GM10266 (cell line): ENCODE data around the gene PBOV1.
"Not testable (repeated sequence)": the region's sequence is repeated elsewhere in the genome, so short reads cannot be mapped to it uniquely, and the experiment has no call there.

Experiments used
- DNase-seq: peaks from one replicate; pipeline ENCODE4 v3.0.0; 2012; ENCODE audit errors: extremely low spot score
- TF ChIP-seq, protein P1 (sequence below): IDR thresholded peaks from 2 replicates; pipeline ENCODE4 v1.5.1; 2012; ENCODE audit warnings: mild to moderate bottlenecking, low read depth; ENCODE audit not compliant: control insufficient read depth, insufficient read depth; ENCODE audit errors: missing control alignments

The PBOV1 gene

DNA sequence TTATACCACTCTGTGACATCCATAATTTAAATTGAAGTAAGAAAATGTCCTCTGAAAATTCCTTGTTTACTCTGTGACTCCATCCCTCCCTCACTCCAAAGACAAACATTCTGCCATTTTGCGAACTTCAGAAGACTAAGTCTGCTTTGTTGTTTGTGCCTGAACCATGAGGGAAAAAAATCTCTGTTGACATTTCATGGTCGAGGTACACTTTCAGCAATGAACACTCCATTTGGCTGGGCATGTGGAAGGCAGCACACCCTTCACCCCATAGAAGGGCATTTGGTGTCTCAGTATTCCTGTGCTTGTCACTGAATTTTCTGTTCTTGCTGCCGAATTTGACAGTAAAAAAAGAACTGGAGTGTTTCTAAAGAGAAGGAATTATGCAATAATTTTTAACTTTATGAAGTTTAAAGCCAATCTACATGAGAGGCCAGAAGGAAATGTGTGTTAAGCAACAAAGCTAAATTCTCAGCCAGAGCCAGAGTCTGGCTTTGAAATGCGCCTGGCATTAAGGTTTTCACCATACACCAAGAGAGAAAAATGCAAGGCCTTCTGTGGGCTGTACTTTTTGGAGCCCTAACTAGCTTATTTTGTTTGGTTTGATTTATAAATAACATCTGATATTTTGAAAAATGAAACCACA, 4.7 kb upstream of the PBOV1 start:
- DNase-seq: no peak

DNA sequence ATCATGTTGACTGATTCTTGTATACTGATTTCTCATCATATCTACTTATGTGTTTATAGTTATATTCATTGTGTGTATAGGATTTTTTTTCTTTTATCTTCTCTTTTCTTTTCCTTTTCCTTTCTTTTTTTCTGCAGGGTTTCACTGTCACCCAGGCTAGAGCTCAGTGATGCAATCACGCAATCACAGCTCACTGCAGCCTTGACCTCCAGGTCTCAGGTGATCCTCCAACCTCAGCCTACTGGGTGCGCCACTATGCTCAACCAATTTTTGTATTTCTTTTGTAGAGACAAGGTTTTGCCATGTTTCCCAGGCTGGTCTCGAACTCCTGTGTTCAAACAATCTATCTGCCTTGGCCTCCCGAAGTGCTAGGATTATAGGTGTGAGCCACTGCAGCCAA, 1.6 kb upstream of the PBOV1 start:
- TF ChIP-seq, protein P1, sequence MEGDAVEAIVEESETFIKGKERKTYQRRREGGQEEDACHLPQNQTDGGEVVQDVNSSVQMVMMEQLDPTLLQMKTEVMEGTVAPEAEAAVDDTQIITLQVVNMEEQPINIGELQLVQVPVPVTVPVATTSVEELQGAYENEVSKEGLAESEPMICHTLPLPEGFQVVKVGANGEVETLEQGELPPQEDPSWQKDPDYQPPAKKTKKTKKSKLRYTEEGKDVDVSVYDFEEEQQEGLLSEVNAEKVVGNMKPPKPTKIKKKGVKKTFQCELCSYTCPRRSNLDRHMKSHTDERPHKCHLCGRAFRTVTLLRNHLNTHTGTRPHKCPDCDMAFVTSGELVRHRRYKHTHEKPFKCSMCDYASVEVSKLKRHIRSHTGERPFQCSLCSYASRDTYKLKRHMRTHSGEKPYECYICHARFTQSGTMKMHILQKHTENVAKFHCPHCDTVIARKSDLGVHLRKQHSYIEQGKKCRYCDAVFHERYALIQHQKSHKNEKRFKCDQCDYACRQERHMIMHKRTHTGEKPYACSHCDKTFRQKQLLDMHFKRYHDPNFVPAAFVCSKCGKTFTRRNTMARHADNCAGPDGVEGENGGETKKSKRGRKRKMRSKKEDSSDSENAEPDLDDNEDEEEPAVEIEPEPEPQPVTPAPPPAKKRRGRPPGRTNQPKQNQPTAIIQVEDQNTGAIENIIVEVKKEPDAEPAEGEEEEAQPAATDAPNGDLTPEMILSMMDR: no peak
- DNase-seq: no peak

More for the DNA sequence above, 4.7 kb upstream of the PBOV1 start:
- TF ChIP-seq, protein P1: no peak

DNA sequence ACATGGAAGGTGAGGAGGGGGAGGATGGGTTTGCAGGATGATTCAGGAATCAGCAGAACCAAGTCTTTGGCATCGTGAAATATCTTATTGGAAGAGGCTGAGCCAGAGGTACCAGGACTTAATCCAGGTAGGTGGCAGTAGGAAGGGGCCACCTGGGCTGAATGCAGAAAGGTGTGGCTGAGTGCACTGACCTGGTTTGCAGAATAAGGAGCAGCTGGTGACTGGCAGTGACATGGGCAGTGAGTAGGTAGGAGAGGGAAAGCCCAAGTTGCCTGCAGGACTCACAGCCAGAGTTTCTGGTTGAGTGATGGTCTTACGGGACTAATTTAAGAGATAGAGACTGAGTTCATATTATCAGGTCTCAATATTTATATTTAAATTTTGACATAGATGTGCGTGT, 1.1 kb upstream of the PBOV1 start:
- DNase-seq: no peak
- TF ChIP-seq, protein P1: no peak

DNA sequence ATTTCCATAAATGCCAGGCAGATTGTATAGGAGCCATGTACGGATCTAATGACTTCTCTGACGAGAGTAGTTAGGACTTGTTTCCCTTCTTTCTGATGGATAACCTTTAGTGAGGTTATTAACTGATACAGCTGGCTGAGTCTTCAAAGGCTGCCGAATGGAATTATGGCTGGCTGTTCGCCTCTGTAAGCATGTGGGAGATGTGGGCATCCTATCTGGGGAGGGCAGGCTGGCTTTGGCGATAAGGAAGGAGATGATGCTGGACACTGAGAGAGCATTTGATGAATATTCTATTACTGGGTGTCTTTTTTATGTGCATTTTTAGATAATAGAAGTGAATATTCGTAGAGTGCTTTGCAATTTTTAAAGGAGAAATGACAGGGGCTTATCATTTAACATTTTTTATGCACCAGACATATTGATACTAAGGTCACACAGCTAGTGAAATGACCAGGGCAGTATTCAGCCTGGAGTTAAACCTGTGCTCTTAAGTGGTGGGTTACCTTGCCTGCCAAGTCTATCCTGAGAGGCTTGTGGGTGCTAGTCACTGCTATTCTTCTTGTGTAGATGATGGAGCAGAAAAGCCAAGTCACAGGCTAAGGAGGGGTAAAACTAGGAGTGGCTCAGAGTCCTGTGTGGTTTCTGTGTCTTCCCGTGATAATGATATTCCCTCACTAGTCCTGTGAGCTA, 3.1 kb downstream of the PBOV1 start:
- DNase-seq: no peak
- TF ChIP-seq, protein P1: no peak

DNA sequence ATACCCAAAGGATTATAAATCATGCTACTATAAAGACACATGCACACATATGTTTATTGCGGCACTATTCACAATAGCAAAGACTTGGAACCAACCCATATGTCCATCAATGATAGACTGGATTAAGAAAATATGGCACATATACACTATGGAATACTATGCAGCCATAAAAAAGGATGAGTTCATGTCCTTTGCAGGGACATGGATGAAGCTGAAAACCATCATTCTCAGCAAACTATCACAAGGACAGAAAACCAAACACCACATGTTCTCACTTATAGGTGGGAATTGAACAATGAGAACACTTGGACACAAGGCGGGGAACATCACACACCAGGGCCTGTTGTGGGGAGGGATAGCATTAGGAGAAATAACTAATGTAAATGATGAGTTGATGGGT, 5.8 kb downstream of the PBOV1 start:
- DNase-seq: not testable (repeated sequence)

DNA sequence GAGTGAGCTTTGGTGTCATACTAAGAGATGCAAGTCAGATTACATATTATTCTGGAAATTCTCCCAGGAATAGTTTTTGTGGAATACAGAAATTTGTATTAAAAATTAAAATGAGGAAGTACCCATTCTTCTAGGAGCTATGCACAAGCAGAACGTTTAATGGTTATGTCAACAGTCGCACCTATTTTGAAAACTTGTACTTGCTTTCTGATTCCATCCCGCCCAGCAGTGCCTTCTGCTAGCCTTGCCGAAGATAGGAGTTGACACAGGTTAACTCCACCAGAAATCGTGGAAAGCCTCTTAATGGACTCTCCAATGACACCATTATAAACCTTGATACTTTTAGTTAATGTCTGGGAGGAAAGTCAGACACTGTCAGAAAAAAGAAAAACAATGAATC, 6.7 kb downstream of the PBOV1 start:
- TF ChIP-seq, protein P1: no peak
- DNase-seq: no peak

DNA sequence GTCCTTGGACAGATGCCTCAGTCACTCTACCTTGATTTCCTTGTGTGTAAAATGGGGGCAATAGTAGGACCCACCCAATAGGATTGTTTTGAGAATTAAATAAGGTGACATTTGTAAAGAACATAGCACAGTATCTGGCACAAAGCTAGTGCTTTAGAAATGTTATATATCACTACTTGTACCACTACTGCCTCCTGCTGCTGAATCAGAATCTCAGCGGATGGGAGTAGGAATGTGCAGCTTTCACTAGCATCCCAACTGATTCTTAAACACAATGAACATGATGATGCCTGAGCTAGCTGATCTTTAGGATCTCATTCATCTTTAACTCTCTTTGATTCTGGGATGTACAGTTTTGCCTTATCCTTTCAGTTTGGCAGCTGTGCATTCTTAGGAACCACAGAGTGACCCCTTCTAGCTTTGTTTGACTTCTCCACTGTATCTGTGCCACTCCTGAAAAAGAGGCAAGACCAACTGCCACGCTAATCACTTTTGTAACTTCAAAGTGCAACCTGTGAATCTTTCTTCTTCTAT, 7.2 kb downstream of the PBOV1 start:
- DNase-seq: no peak
- TF ChIP-seq, protein P1: no peak

DNA sequence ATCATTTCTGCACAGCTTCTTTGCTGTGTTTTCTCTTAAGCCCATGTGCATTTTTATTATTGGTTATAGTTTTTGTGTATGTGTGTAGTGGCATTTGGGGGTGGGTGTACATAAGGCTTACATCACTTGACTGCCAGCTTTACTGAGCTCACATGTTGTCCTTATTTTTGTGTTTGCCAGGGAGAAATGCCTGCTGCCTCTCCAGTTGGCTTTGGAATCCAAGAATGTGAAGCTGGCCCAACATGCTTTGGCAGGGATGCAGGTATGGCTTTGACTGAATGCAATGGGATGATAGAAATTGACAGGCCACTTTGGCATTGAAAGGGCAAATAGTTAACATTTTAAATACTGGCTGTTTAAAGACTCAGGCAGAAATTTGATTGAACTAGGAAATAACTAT, 11.4 kb downstream of the PBOV1 start:
- TF ChIP-seq, protein P1: no peak
- DNase-seq: no peak
